ENCODE data around the gene GDF11.

Gene GDF11

GRCh38 chr12:55734595-55734994 is 8.3 kb upstream of the GDF11 start:
- TF ChIP-seq ZNF248 (tag by site-specific recombination; IDR thresholded peaks at IDR 0.05), result no peak
- TF ChIP-seq ZNF488 (tag by site-specific recombination; IDR thresholded peaks at IDR 0.05), result no peak
- no peak for TF ChIP-seq SCRT1 (tag by site-specific recombination; IDR thresholded peaks at IDR 0.05; ENCODE audit: borderline replicate concordance)
- no peak for TF ChIP-seq ZNF26 (tag by site-specific recombination; IDR thresholded peaks at IDR 0.05)
- TF ChIP-seq ZNF76 (tag by site-specific recombination; IDR thresholded peaks at IDR 0.05; ENCODE audit: borderline replicate concordance, low read depth), result no peak
- no peak for TF ChIP-seq ZFP69B (tag by site-specific recombination; IDR thresholded peaks at IDR 0.05)
- TF ChIP-seq ZNF639 (tag by site-specific recombination; IDR thresholded peaks at IDR 0.05), result no peak
- TF ChIP-seq ZSCAN30 (tag by site-specific recombination; IDR thresholded peaks at IDR 0.05), result no peak
- no peak for TF ChIP-seq ZNF266 (tag by site-specific recombination; IDR thresholded peaks at IDR 0.05; ENCODE audit: low read depth)
- TF ChIP-seq ZBTB1 (tag by site-specific recombination; IDR thresholded peaks at IDR 0.05), result no peak
- TF ChIP-seq PRDM10 (tag by site-specific recombination; IDR thresholded peaks at IDR 0.05), result no peak
- no peak for TF ChIP-seq ZNF280D (tag by site-specific recombination; IDR thresholded peaks at IDR 0.05)
- no peak for TF ChIP-seq SP7 (tag by site-specific recombination; IDR thresholded peaks at IDR 0.05)
- H3K36me3 ChIP-seq (ENCODE audit: control insufficient read depth in 2 of 2, insufficient read depth in 1 of 2, low read length in 2 of 2), result no peaks in the 10 kb centered on the region
- no peaks in the 10 kb centered on the region for H3K9me3 ChIP-seq (ENCODE audit: control insufficient read depth, insufficient read depth, low read depth, low read length)
- ChIA-PET POLR2A (interaction anchor here (0.7 to 1.4 kb wide), 3 partner anchors 66 to 376 kb away, joined by 3 to 9 read pairs (median 6); no protein-coding TSS in a partner anchor), CTCF (interaction anchor here (0.6 to 6.8 kb wide), 7 partner anchors 12 to 541 kb away, joined by 3 to 127 read pairs (median 3); partner anchors contain the start of gene RDH5)
- H3K27ac ChIP-seq (ENCODE audit: extremely low read depth, low read depth, low read length), result no peak overlapping the region
- no peak overlapping the region for H3K4me3 ChIP-seq (ENCODE audit: low read depth, low read length)
- peaks cover 8% of the 10 kb centered on the region for H3K4me1 ChIP-seq (ENCODE audit: control insufficient read depth, insufficient read depth, low read length)

- POLR2A ChIA-PET, result interaction anchor here (1.0 to 1.1 kb wide), 2 partner anchors 11 to 93 kb away, joined by 3 read pairs; partner anchors contain the start of gene DNAJC14
Measured at GRCh38 chr12:55736076-55736475, 6.8 kb upstream of the GDF11 start.

More at GRCh38 chr12:55736076-55736475, 6.8 kb upstream of the GDF11 start:
- no peak for TF ChIP-seq ZNF514 (tag by site-specific recombination; IDR thresholded peaks at IDR 0.05)
- no peak for TF ChIP-seq ZSCAN4 (tag by site-specific recombination; IDR thresholded peaks at IDR 0.05)
- TF ChIP-seq ZNF626 (tag by site-specific recombination; IDR thresholded peaks at IDR 0.05), result no peak
- no peak for TF ChIP-seq ZSCAN18 (tag by site-specific recombination; IDR thresholded peaks at IDR 0.05)
- no peak for TF ChIP-seq ZNF175 (tag by site-specific recombination; IDR thresholded peaks at IDR 0.05)
- no peak for TF ChIP-seq ZSCAN30 (tag by site-specific recombination; IDR thresholded peaks at IDR 0.05)
- no peak for TF ChIP-seq KLF8 (tag by site-specific recombination; IDR thresholded peaks at IDR 0.05)
- CTCF ChIA-PET, result interaction anchor here (0.6 to 6.8 kb wide), 8 partner anchors 9 to 190 kb away, joined by 3 to 127 read pairs (median 13); partner anchors contain the start of genes ORMDL2, RDH5 and SARNP
- peaks cover 8% of the 10 kb centered on the region; the same call in 1 of the 2 replicates for H3K4me1 ChIP-seq (ENCODE audit: control insufficient read depth, insufficient read depth, low read length)
- H3K9me3 ChIP-seq (ENCODE audit: control insufficient read depth, insufficient read depth, low read depth, low read length), result no peaks in the 10 kb centered on the region
- no peak overlapping the region for H3K4me3 ChIP-seq (ENCODE audit: low read depth, low read length)
- H3K36me3 ChIP-seq (ENCODE audit: control insufficient read depth in 2 of 2, insufficient read depth in 1 of 2, low read length in 2 of 2), result no peaks in the 10 kb centered on the region
- no peak overlapping the region for H3K27ac ChIP-seq (ENCODE audit: extremely low read depth, low read depth, low read length)
